Measurements from ENCODE around the gene PPP1R2C.

DNA sequence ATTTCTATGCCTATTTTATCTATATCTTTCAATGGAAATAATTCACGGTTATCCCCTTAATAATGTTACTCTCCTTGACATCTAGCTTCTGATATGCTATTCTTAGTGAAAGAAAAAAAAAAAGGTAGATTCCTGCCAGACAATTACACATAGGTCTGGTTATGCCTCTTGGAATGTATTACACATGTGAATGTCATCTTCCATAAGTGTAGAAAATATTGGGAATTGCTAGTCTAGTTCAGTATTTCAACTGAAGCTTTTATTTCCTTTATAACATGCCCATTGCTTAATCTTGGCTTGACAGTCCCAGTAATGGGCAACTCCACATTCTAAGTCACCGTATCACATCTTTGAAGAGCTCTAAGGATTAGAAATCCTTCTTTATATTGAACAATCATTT, 25.4 kb upstream of the PPP1R2C start:
- TF ChIP-seq RARB (CRISPR knock-in tag; IDR thresholded peaks at IDR 0.05) (no peak), ZC3H10 (CRISPR knock-in tag; IDR thresholded peaks at IDR 0.05) (no peak), OSR1 (CRISPR knock-in tag; IDR thresholded peaks at IDR 0.05) (no peak), BACH2 (CRISPR knock-in tag; IDR thresholded peaks at IDR 0.05; ENCODE audit: borderline replicate concordance) (no peak), SNAI2 (CRISPR knock-in tag; IDR thresholded peaks at IDR 0.05) (no peak), GLIS3 (CRISPR knock-in tag; IDR thresholded peaks at IDR 0.05) (no peak), ISL1 (CRISPR knock-in tag; IDR thresholded peaks at IDR 0.05) (no peak), TCF4 (CRISPR knock-in tag; IDR thresholded peaks at IDR 0.05; ENCODE audit: borderline replicate concordance) (no peak)
- TF ChIP-seq, protein P1, sequence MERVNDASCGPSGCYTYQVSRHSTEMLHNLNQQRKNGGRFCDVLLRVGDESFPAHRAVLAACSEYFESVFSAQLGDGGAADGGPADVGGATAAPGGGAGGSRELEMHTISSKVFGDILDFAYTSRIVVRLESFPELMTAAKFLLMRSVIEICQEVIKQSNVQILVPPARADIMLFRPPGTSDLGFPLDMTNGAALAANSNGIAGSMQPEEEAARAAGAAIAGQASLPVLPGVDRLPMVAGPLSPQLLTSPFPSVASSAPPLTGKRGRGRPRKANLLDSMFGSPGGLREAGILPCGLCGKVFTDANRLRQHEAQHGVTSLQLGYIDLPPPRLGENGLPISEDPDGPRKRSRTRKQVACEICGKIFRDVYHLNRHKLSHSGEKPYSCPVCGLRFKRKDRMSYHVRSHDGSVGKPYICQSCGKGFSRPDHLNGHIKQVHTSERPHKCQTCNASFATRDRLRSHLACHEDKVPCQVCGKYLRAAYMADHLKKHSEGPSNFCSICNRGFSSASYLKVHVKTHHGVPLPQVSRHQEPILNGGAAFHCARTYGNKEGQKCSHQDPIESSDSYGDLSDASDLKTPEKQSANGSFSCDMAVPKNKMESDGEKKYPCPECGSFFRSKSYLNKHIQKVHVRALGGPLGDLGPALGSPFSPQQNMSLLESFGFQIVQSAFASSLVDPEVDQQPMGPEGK (CRISPR knock-in tag; IDR thresholded peaks at IDR 0.05; ENCODE audit: borderline replicate concordance): no peak
- TF ChIP-seq, protein P2, sequence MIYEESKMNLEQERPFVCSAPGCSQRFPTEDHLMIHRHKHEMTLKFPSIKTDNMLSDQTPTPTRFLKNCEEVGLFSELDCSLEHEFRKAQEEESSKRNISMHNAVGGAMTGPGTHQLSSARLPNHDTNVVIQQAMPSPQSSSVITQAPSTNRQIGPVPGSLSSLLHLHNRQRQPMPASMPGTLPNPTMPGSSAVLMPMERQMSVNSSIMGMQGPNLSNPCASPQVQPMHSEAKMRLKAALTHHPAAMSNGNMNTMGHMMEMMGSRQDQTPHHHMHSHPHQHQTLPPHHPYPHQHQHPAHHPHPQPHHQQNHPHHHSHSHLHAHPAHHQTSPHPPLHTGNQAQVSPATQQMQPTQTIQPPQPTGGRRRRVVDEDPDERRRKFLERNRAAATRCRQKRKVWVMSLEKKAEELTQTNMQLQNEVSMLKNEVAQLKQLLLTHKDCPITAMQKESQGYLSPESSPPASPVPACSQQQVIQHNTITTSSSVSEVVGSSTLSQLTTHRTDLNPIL (CRISPR knock-in tag; IDR thresholded peaks at IDR 0.05; ENCODE audit: low read depth): no peak
- TF ChIP-seq, protein P3, sequence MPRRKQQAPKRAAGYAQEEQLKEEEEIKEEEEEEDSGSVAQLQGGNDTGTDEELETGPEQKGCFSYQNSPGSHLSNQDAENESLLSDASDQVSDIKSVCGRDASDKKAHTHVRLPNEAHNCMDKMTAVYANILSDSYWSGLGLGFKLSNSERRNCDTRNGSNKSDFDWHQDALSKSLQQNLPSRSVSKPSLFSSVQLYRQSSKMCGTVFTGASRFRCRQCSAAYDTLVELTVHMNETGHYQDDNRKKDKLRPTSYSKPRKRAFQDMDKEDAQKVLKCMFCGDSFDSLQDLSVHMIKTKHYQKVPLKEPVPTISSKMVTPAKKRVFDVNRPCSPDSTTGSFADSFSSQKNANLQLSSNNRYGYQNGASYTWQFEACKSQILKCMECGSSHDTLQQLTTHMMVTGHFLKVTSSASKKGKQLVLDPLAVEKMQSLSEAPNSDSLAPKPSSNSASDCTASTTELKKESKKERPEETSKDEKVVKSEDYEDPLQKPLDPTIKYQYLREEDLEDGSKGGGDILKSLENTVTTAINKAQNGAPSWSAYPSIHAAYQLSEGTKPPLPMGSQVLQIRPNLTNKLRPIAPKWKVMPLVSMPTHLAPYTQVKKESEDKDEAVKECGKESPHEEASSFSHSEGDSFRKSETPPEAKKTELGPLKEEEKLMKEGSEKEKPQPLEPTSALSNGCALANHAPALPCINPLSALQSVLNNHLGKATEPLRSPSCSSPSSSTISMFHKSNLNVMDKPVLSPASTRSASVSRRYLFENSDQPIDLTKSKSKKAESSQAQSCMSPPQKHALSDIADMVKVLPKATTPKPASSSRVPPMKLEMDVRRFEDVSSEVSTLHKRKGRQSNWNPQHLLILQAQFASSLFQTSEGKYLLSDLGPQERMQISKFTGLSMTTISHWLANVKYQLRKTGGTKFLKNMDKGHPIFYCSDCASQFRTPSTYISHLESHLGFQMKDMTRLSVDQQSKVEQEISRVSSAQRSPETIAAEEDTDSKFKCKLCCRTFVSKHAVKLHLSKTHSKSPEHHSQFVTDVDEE (CRISPR knock-in tag; IDR thresholded peaks at IDR 0.05): no peak
